GM13977 (cell line): ENCODE data around the gene ANXA2.

ENCODE experiments used
- DNase-seq: peaks from one replicate; pipeline ENCODE4 v3.0.0; 2012; ENCODE audit warnings: low spot score
- CTCF ChIP-seq: IDR thresholded peaks from 2 replicates; pipeline ENCODE4 v1.5.1; 2012; ENCODE audit warnings: mild to moderate bottlenecking, control low read depth; ENCODE audit not compliant: insufficient read depth; ENCODE audit errors: extremely low read depth, missing control alignments
- in situ Hi-C: fragments of 300-500 bp; cut with MboI; formaldehyde crosslinking; loops from one replicate; pipeline ENCODE4 v1.12.0; 2022; ENCODE audit warnings: low sequenced_read_pairs, low pct_unique_long_range_greater_than_20kb, mixed read lengths, inconsistent platforms; ENCODE audit not compliant: unreplicated experiment

The ANXA2 gene

GRCh38 chr15:60395276-60396011 lies 2.3 kb downstream of the ANXA2 start:
- in situ Hi-C loops = no loop called here
- no peak for TF ChIP-seq CTCF
- no peak for DNase-seq

DNA sequence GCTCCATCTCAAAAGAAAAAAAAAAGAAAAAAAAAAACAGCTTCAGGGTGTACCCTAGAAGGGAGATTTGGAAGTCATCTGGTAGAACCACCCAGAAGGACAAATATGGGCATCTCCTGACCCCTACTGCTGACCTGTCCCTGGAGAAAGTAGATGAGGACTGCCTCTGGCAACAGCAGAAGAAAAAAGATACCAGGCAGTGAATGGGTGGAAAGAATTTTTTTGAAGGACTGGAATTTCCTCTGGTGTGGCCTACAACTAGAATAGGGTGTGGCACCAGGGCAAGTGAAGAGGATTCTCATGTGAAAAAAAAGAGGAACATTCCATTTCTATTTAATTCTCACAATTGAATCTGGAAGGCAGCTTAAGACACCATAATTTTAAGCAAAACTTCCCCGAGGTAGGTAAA lies 3.1 kb downstream of the ANXA2 start:
- no peak for DNase-seq
- in situ Hi-C loops = no loop called here
- no peak for TF ChIP-seq CTCF

DNA sequence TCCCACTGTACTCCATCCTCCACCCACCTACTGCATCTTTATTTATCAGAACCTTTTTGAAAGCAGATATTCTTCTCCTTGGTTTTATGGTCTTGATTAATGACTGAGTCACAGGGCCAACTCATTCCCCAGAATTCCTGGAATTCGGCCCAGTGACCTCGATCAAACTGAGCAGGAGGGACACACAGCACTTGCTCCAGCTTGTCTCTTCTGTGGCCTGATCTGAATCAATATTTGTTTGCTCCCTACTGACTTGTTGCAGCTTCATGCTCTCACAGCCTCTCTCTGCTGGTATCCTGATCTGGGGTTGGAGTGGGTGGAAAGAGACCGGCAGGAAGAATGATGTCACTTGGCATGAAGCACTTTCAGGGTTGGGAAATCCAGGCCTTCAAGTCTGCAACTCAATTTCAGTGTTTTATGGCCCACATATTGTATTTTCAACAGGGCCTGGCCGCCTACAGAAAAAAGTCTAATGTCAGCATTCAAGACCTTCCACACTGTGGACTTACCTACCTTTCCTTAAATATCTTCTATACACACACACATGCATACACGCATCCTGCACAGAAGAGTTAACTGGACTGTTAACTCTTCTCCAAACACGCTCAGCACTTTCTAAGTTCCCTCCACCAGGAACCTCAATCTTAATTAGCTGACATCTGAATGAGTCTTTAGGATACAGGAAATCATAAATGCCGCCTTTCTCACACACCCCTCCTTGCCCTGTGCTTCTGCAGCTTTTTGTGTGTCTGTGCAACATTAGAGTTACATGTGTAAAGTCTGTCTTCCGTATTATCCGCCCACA lies 4.6 kb downstream of the ANXA2 start:
- DNase-seq = no peak
- in situ Hi-C loops = no loop called here
- no peak for TF ChIP-seq CTCF

GRCh38 chr15:60392601-60392985 lies 5.2 kb downstream of the ANXA2 start:
- no peak for DNase-seq
- TF ChIP-seq CTCF = no peak
- in situ Hi-C loops = no loop called here

- DNase-seq = no peak
- TF ChIP-seq CTCF = no peak
- in situ Hi-C loops = no loop called here
Measured at GRCh38 chr15:60391722-60392315, 6.0 kb downstream of the ANXA2 start.

DNA sequence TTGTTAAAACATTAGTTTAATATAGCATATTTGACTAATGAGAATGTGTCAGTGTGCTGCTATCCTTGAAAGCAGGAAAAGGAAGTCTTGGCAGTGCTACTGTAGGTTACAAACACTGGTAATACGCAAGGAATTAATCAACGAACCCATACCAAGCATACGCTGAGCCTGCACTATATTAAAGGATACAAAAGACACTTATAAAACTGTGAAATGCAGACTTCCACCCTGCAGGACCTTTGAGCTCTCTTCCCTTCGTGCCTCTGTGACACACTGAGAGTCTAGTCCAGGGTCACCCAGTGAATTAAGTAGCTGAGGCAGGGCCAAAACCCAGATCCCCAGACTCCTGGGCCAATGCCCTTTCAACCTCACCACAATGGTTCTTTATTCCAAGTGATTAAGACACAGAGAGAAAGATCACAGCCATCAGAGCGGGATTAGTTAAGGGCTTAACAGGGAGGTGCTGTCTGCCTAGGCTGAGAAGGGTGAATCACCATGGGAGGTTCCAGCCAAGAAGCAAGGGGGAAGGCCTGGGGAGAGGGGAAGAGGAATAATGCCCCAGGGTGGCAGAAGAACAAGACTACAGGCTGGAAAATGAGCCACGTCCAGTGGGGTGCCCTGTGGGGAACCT lies 6.8 kb downstream of the ANXA2 start:
- in situ Hi-C loops = no loop called here
- DNase-seq = no peak
- TF ChIP-seq CTCF = no peak
